Rectal smooth muscle tissue (tissue), 1 donor: ENCODE measurements around the gene CRHR2.

Source experiments
- H3K27ac ChIP-seq: one replicate; pipeline ENCODE4 v1.7.0; 2013; ENCODE audit warnings: low read depth, low read length, inconsistent platforms
- H3K27me3 ChIP-seq: one replicate; pipeline ENCODE4 v1.7.0; 2013; ENCODE audit warnings: low read length; ENCODE audit not compliant: control insufficient read depth, insufficient read depth
- H3K36me3 ChIP-seq: one replicate; pipeline ENCODE4 v1.7.0; 2013; ENCODE audit warnings: low read length; ENCODE audit not compliant: control insufficient read depth, insufficient read depth
- H3K4me1 ChIP-seq: one replicate; pipeline ENCODE4 v1.7.0; 2013; ENCODE audit warnings: low read length; ENCODE audit not compliant: control insufficient read depth, insufficient read depth
- H3K4me3 ChIP-seq: one replicate; pipeline ENCODE4 v1.7.0; 2013; ENCODE audit warnings: low read length
- H3K9ac ChIP-seq: one replicate; pipeline ENCODE4 v1.7.0; 2013; ENCODE audit warnings: low read length

Gene CRHR2

DNA sequence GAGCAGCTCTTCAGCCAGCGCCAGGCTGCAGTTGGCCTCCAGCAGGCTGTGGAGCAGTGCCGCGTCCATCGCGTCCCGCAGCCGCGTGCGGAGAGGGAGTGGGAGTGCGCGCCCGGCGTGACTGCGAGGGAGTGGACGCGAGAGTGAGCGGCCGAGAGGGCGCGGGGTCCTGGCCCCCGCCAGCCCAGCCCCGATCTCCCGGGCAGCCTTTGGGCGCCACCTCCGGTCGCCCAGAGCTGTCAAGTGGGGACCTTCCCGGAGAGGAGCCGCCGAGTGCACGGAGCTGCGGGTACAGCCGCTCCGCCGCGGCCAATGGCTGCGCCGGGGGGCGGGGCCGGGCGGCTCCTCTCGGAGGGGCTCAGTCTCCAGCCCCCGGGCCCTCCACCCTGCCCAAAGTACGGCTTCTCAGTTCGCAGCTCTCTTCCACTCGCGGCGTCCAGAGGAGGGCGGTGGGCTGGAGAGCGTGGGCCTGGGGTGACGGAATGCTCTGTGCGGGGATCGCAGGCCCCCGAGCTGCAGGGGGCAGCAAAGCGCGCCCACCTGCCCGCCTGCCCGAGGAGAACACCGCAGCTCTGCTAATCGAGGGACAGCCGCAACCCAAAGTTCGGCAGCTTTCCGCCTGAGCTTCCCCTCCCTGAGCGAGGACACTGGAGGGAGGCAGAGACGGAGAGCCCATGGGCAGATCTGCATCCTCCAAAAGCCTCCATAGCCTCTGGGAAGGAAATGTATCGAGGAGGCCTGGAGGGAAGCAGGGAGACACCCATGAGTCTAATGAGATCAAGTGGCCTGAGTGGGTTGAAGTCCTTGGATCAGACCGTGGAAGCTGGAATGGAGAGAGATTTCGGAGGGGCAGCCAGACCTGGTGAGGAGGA lies at the start of gene CRHR2:
Gene CRHR2, minus strand, starts transcription at position 245 of the 872 bp plus-strand sequence. Its CDS starts 176 bp downstream, at position 69.
- Histone ChIP-seq H3K4me3 (peak within 1 kb of the TSS; percentile 50), H3K36me3 (no peaks in the 10 kb centered on the region), H3K9ac (no peak within 1 kb of the TSS), H3K27ac (no peak within 1 kb of the TSS), H3K4me1 (peaks cover 3% of the 10 kb centered on the region), H3K27me3 (peaks cover 29% of the 10 kb centered on the region)

DNA sequence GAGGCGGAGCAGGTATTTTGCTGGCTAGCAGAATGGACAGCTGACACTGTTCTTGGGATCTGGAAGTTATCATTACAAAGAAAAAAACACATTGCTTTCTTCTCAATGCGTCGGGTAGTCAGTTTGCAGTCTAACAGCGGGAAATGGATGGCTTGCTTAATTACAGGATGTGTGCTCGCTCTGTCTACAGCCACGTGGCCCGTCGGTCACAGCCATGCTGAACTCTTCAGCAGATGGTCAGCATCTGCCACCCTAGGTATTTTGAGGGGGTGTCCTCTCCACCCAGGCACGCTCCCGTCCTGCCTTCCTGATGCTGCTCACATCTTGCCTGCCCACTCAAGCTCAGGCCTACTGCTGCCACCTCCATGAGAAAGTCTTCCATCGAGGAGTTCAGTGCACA lies 49.3 kb upstream of the CRHR2 start:
- Histone ChIP-seq H3K27me3 (no peaks in the 10 kb centered on the region), H3K36me3 (no peaks in the 10 kb centered on the region), H3K4me1 (no peaks in the 10 kb centered on the region), H3K9ac (no peak overlapping the region), H3K4me3 (no peak overlapping the region), H3K27ac (no peak overlapping the region)

DNA sequence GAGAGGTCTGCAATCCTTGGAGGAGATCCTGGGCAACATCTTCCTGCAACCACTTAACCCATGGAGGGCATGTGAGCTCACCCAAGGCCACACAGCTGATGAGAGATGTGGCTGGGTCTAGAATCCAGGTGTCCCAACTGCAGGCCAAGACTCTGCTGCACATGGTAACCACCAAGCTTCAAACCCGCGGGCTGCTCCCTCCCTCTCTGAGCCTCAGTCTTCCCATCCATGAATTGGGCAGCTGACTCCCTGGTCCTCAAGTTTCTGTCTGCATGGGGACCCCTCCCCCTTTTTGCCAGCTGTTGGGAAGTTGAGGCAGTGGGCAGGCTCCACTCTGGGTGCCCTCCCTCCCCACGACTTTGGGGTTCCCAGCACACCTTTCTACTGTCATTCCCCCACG lies 48.7 kb upstream of the CRHR2 start:
- Histone ChIP-seq H3K4me3 (no peak overlapping the region), H3K36me3 (no peaks in the 10 kb centered on the region), H3K27me3 (no peaks in the 10 kb centered on the region), H3K4me1 (no peaks in the 10 kb centered on the region), H3K9ac (no peak overlapping the region), H3K27ac (no peak overlapping the region)

DNA sequence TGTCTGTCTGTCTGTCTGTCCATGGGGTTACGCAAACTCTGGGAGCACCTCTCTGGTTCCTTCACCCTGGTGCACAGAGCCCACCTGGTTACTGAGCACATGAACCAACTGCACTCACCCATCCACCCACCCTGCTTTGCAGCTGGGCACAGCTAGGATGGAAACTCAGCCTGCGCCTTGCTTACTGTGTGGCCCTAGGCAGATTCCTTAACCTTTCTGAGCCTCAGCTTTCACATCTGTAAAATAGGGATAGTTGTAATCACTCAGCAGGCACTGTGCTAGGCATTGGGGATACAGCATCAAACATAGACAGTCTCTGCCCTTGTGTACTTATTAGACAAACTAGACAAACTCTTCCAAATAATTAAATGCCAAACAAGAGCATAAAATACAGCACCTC lies 47.8 kb upstream of the CRHR2 start:
- no peaks in the 10 kb centered on the region for H3K27me3 ChIP-seq
- H3K4me1 ChIP-seq = no peaks in the 10 kb centered on the region
- H3K36me3 ChIP-seq = no peaks in the 10 kb centered on the region
- no peak overlapping the region for H3K27ac ChIP-seq
- no peak overlapping the region for H3K9ac ChIP-seq
- no peak overlapping the region for H3K4me3 ChIP-seq

DNA sequence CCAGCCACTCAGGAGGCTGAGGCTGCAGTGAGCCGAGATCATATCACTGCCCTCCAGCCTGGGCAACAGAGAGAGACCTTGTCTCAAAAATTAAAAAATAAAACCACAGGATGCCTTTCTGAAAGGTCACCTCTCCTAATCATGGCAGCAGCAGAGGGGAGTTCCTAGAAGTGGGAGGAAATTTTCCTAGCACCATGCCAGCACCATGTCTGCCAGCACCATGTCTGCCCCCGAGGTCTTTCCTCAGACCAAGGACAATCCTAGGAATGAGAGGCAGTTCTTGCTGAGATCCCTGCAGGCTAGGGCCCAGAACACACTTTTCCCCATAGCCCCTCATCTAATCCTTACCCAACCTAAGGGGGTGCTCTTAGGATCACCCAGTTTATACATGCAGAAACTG lies 47.4 kb upstream of the CRHR2 start:
- Histone ChIP-seq H3K4me3 (no peak overlapping the region), H3K36me3 (no peaks in the 10 kb centered on the region), H3K27ac (no peak overlapping the region), H3K9ac (no peak overlapping the region), H3K27me3 (no peaks in the 10 kb centered on the region), H3K4me1 (no peaks in the 10 kb centered on the region)

DNA sequence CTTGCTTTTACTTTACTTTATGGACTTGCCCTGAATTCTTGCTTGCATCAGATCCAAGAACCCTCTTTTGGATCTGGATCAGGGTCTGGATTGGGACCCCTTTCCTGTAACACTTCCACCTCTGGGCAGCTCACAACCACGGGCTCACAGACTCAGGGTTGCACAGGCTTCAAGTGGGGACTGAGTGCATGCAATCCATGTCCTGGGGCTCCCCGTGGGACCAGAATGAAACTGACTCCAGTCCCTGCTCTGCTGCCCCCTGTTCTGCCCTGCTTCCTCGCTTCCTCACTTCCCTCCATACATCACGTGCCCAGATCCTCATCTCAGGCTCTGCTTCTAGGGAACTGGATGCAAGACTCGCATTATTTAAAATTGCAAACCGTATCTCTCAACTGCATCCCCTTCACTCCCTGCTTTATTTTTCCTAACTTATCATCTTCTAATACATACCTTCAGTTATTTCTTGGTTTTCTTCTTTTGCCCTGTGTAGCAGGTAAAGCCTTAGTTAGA lies 46.4 kb upstream of the CRHR2 start:
- Histone ChIP-seq H3K27me3 (no peaks in the 10 kb centered on the region), H3K4me1 (no peaks in the 10 kb centered on the region), H3K27ac (no peak overlapping the region), H3K36me3 (no peaks in the 10 kb centered on the region), H3K4me3 (no peak overlapping the region), H3K9ac (no peak overlapping the region)

DNA sequence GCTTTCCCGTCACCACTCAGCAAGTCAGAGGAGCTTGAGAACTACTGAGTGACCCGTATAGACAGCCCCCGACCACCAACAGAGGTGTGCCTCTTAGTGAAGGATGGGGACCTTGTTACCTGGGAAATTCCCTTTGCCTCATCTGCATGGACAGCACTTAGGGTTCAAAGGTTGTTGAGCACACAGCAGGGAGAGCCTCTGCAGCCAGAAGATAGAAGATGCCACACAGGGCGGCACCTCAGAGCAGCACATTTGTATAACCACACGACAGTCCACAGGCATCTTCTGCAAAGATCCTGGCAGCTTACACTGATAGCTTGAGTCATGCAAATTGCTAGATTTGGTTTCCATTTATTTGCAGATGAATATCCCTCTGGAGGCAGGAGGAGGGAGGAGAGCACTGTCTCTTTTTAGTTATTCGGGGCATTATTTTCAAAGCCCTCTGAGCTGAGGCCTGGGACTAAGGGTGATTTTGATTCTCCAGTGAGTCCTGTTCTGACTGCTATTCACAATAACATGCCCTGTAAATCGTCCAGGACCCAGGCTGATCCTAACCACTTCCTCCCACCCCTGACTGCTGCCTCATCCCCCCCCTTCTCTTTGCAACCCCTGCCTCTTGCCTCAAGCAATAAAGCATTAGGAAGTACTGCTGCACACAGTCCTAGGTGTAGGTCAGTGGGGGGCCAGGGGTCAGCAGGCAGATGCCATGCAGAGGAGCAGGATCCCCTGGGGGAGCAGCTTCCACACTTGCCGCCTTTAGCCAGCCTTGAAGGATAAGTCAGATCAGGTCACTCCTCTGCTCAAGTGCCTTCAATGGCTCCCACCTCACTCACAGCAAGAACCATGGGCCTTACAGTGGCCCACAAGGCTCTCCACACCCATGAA lies 45.0 kb upstream of the CRHR2 start:
- no peak overlapping the region for H3K4me3 ChIP-seq
- no peak overlapping the region for H3K9ac ChIP-seq
- no peaks in the 10 kb centered on the region for H3K36me3 ChIP-seq
- H3K27me3 ChIP-seq = no peaks in the 10 kb centered on the region
- no peaks in the 10 kb centered on the region for H3K4me1 ChIP-seq
- no peak overlapping the region for H3K27ac ChIP-seq

DNA sequence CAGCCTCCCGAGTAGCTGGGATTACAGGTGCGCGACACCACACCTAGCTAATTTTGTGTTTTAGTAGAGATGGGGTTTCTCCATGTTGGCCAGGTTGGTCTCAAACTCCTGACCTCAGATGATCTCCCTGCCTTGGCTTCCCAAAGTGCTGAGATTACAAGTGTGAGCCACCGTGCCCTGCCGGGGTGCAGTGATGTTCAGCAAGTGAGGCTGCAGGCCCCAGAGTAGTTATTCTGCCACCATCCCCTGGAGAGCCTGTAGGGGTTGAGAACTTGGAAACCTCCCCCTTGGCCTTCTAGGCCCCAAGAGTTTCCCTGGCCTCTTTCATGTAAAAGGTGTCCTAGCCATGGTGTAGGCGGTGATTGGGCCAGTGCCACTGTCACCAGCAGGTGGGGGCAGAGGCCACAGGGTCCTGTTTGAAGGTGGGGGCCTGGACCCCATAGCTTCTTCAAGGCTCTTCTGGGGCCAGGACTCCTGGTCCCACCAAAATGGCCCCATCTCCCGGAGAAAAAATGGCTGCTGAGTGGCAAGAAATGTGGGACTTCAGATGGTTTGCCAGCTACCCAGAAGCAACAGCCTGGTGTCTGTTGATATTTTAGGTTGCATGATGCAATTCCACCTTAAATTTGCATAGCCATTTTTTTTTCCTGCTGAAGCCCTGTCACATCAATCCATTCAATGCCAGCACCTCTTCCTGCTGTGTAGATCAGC lies 44.2 kb upstream of the CRHR2 start:
- Histone ChIP-seq H3K27me3 (no peaks in the 10 kb centered on the region), H3K4me3 (no peak overlapping the region), H3K4me1 (no peaks in the 10 kb centered on the region), H3K27ac (no peak overlapping the region), H3K9ac (no peak overlapping the region), H3K36me3 (no peaks in the 10 kb centered on the region)

DNA sequence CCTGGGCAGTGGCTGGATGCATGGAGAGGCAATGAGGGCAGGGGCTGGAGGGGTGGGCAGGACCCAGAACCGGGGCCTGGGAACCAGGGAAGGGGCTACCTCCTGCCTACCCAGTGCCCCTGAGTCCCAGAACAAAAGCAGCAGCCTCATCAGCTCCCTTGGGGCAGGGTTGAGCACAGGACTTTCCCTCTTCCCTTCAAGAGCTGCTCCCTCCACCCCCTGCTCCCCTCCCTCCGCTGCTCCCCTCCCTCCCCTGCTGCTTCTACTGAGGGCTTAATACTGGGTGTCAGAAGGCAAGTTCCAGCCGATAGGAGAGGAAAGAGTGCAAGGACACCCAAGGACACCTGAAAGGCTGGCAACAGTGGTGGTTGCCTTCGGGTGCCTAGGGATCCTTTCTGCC lies 41.5 kb upstream of the CRHR2 start:
- H3K9ac ChIP-seq = no peak overlapping the region
- H3K27me3 ChIP-seq = no peaks in the 10 kb centered on the region
- H3K4me1 ChIP-seq = no peaks in the 10 kb centered on the region
- no peaks in the 10 kb centered on the region for H3K36me3 ChIP-seq
- H3K27ac ChIP-seq = no peak overlapping the region
- H3K4me3 ChIP-seq = no peak overlapping the region

DNA sequence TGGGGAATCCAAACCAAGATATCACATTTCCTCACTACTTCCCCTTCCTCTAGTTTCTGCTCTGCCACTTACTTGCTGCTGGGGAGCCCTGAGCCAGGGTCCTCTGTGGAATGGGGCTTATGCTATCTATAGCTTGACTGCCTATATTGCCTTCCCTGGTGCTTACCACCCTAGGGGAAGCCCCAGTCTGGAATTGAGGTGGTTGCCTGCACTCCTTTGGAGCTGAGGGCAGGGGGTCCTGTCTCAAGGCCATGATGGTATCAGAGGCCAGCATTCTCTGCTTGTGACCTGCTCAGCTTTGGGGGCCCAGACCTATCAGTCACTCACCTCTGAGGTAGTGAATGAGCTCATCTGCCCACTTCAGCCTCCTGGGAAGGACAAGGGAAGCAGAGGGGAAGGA lies 40.4 kb upstream of the CRHR2 start:
- Histone ChIP-seq H3K4me1 (no peaks in the 10 kb centered on the region), H3K27ac (no peak overlapping the region), H3K4me3 (no peak overlapping the region), H3K9ac (no peak overlapping the region), H3K36me3 (no peaks in the 10 kb centered on the region), H3K27me3 (no peaks in the 10 kb centered on the region)

DNA sequence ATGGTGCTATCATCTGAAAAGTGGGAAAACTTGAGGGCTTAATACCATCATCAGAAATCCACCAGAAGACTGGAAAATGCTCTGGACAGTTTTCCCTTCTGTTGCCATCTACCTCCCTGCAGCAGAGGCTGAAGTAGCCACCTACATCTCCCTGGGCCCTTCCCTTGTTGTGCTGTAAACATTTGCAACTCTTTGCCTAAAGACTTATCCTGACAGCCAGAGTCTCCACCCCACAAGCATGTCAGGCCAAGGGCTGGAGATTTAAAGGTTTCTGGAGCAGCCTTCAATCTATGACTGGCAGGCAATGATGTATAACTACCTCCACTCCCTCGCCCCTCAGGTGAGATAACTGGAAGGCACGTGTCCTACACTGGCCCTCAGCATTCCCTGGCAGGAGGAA lies 39.9 kb upstream of the CRHR2 start:
- Histone ChIP-seq H3K4me3 (no peak overlapping the region), H3K27me3 (no peaks in the 10 kb centered on the region), H3K27ac (no peak overlapping the region), H3K36me3 (no peaks in the 10 kb centered on the region), H3K9ac (no peak overlapping the region), H3K4me1 (no peaks in the 10 kb centered on the region)

DNA sequence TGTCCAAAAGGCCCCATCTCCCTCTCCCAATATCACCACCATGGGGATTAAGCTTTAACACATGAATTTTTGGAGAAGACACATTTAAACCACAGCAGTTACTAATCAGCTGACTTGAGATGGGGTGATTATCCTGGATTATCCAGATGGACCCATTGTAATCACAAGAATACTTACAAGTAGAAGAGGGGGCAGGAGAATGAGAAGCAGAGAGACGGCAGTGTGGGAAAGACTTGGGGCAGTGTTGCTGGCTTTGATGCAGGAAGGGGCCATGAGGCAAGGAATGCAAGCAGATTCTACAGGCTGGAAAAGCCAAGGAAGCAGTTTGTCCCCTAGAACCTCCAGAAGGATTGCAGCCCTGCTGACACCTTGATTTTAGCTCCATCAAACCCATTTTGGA lies 39.0 kb upstream of the CRHR2 start:
- Histone ChIP-seq H3K4me1 (no peaks in the 10 kb centered on the region), H3K4me3 (no peak overlapping the region), H3K27me3 (no peaks in the 10 kb centered on the region), H3K27ac (no peak overlapping the region), H3K36me3 (no peaks in the 10 kb centered on the region), H3K9ac (no peak overlapping the region)
